ENCODE results near the gene RABGAP1L.

DNA sequence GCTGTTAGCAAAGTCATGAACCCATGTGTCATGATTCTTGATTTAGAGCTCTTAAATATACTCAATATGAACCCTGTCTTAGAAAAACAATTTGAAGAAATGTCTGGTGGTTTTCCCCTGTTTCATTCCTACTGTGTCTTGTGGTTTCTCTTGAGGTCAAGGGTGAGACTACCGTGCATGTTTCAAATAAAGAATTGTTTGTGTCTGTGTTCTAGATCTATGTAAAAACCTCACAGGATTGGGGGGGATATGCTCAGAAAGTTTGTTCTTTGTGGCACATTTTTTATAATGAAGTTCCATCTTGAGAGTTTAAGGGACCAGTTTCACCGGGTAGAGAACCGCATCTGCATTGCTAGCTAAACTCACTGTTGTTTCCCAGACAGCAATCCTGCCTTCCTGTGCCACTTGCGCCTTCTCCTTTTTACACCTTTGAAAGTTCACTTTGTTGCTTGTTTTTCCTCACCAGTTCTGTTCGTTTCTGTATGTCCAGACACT lies 809.5 kb downstream of the RABGAP1L start:
- TF ChIP-seq, protein P1, sequence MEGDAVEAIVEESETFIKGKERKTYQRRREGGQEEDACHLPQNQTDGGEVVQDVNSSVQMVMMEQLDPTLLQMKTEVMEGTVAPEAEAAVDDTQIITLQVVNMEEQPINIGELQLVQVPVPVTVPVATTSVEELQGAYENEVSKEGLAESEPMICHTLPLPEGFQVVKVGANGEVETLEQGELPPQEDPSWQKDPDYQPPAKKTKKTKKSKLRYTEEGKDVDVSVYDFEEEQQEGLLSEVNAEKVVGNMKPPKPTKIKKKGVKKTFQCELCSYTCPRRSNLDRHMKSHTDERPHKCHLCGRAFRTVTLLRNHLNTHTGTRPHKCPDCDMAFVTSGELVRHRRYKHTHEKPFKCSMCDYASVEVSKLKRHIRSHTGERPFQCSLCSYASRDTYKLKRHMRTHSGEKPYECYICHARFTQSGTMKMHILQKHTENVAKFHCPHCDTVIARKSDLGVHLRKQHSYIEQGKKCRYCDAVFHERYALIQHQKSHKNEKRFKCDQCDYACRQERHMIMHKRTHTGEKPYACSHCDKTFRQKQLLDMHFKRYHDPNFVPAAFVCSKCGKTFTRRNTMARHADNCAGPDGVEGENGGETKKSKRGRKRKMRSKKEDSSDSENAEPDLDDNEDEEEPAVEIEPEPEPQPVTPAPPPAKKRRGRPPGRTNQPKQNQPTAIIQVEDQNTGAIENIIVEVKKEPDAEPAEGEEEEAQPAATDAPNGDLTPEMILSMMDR (IDR thresholded peaks at IDR 0.05), result no peak
- no peak for TF ChIP-seq POLR2A (IDR thresholded peaks at IDR 0.05)

Data from lower leg skin (tissue), 3 donors.